GM19324 (cell line): ENCODE measurements around the gene TAF11L13.

Source experiments
- ATAC-seq: cut with Tn5 transposase; IDR thresholded peaks from one replicate; pipeline ENCODE4 v1.9.1; 2021; ENCODE audit warnings: mild to moderate bottlenecking, moderate library complexity; ENCODE audit not compliant: unreplicated experiment, low FRiP score

TAF11L13 gene

GRCh38 chr5:17678751-17679324 is 47.0 kb downstream of the TAF11L13 start:
- no peak for ATAC-seq

GRCh38 chr5:17679597-17680203 is 47.8 kb downstream of the TAF11L13 start:
- ATAC-seq = no peak

GRCh38 chr5:17680737-17681136 is 48.8 kb downstream of the TAF11L13 start:
- ATAC-seq = no peak
